ENCODE results near the gene OR12D3.

- no peak for TF ChIP-seq CTCF (IDR thresholded peaks at IDR 0.05)
- TF ChIP-seq EP300 (IDR thresholded peaks at IDR 0.05) = no peak
These were observed 6.3 kb downstream of the OR12D3 start, which contains the start of gene OR5V1 for GRCh38 chr6:29368765-29369164.
